Keratinocyte (primary cell): ENCODE measurements around the gene EXOC4. TPM values are rescaled to one million over a fixed set of nuclear protein-coding genes. Genes with fewer than 3 reads are reported as not detected.

Source experiments
- DNase-seq: peaks from one replicate; pipeline ENCODE4 v3.0.0-alpha.2; 2011; ENCODE audit warnings: low read depth, missing footprints, low spot score
- FAIRE-seq: peaks from 2 replicates; lab custom pipeline; 2011; peaks lifted over from hg19 to GRCh38; lab: Jason Lieb, UNC
- H2AFZ ChIP-seq: 2 replicates; pipeline ENCODE4 v1.6.0; 2012; ENCODE audit warnings: low read length, control low read depth, inconsistent platforms; ENCODE audit not compliant: control insufficient read depth
- H3K27ac ChIP-seq: 2 replicates; pipeline ENCODE4 v1.5.1; 2011; ENCODE audit warnings: low read length; ENCODE audit not compliant: control insufficient read depth, insufficient read depth
- H3K27me3 ChIP-seq: 3 replicates; pipeline ENCODE4 v1.6.0; 2011; ENCODE audit warnings: low read length; ENCODE audit not compliant: control insufficient read depth, insufficient read depth; ENCODE audit errors: extremely low read depth
- H3K36me3 ChIP-seq, 2 experiments: 2 replicates in 1 of 2; 3 replicates in 1 of 2; pipeline ENCODE4 v1.5.1; 2011; ENCODE audit warnings: low read length in 2 of 2, mild to moderate bottlenecking in 1 of 2; ENCODE audit not compliant: control insufficient read depth in 2 of 2, insufficient read depth in 2 of 2; ENCODE audit errors: extremely low read depth in 1 of 2
- H3K4me1 ChIP-seq: 3 replicates; pipeline ENCODE4 v1.5.1; 2011; ENCODE audit warnings: low read length; ENCODE audit not compliant: control insufficient read depth, insufficient read depth; ENCODE audit errors: extremely low read depth
- H3K4me2 ChIP-seq: 3 replicates; pipeline ENCODE4 v1.6.0; 2011; ENCODE audit warnings: low read depth, low read length; ENCODE audit not compliant: control insufficient read depth, insufficient read depth; ENCODE audit errors: extremely low read depth
- H3K4me3 ChIP-seq, 3 experiments: fragments of 200-600 bp in 1 of 3; sonication (generic) in 1 of 3; 2 replicates in 2 of 3; 3 replicates in 1 of 3; pipeline ENCODE4 v1.5.1; 2011 to 2016; ENCODE audit warnings: low read length in 3 of 3, mild to moderate bottlenecking in 3 of 3, control low read depth in 2 of 3, inconsistent platforms in 1 of 3, low read depth in 1 of 3, mixed read lengths in 1 of 3, mixed run types in 1 of 3, moderate library complexity in 1 of 3; ENCODE audit not compliant: control insufficient read depth in 2 of 3, insufficient read depth in 2 of 3; ENCODE audit errors: extremely low read depth in 1 of 3
- H3K79me2 ChIP-seq: 2 replicates; pipeline ENCODE4 v1.6.0; 2012; ENCODE audit warnings: low read length; ENCODE audit not compliant: control insufficient read depth, insufficient read depth
- H3K9ac ChIP-seq: 3 replicates; pipeline ENCODE4 v1.6.0; 2011; ENCODE audit warnings: low read length; ENCODE audit not compliant: control insufficient read depth, insufficient read depth; ENCODE audit errors: extremely low read depth
- H3K9me1 ChIP-seq: 3 replicates; pipeline ENCODE4 v1.6.0; 2011; ENCODE audit warnings: low read length; ENCODE audit not compliant: control insufficient read depth, insufficient read depth; ENCODE audit errors: extremely low read depth
- H3K9me3 ChIP-seq: 2 replicates; pipeline ENCODE4 v1.5.1; 2012; ENCODE audit warnings: low read depth, low read length; ENCODE audit not compliant: control insufficient read depth
- H4K20me1 ChIP-seq: 3 replicates; pipeline ENCODE4 v1.6.0; 2011; ENCODE audit warnings: low read length; ENCODE audit not compliant: control insufficient read depth, insufficient read depth; ENCODE audit errors: extremely low read depth
- CTCF ChIP-seq, 3 experiments: IDR thresholded peaks in 1 of 3; conservative IDR thresholded peaks in 1 of 3; optimal IDR thresholded peaks in 1 of 3; 2 replicates in 2 of 3; 3 replicates in 1 of 3; pipeline versions ENCODE3 to v1.5.1; 2011; ENCODE audit warnings: low read length in 3 of 3, mild to moderate bottlenecking in 3 of 3, moderate library complexity in 2 of 3, control low read depth in 1 of 3, inconsistent platforms in 1 of 3; ENCODE audit not compliant: insufficient read depth in 2 of 3; ENCODE audit errors: extremely low read depth in 1 of 3
- EZH2 ChIP-seq: IDR thresholded peaks from one replicate; pipeline ENCODE4 v1.6.1; 2012; ENCODE audit warnings: inconsistent platforms, mild to moderate bottlenecking, low read length, moderate library complexity
- dilution Hi-C: fragments of 300-500 bp; cut with MboI; formaldehyde crosslinking; loops from one replicate; pipeline ENCODE4 v1.7.0; 2020; ENCODE audit warnings: low sequenced_read_pairs; ENCODE audit not compliant: extremely low pct_ligation_motif_present
- polyA plus RNA-seq, 5 experiments: library from polyadenylated mRNA; depleted of rRNA in 3 of 5; stranded (reverse) in 3 of 5; stranded (forward) in 1 of 5; unstranded in 1 of 5; fragments of >200 nt; gene quantifications; 1 replicate in 1 of 5; 2 replicates in 3 of 5; 3 replicates in 1 of 5; pipeline versions ENCODE4 v1.2.1 to v1.2.3, GENCODE V29; 2011 to 2012; ENCODE audit warnings: missing spikeins in 2 of 5, low read depth in 1 of 5, low replicate concordance in 1 of 5

Gene EXOC4
- polyA plus RNA-seq, 1 donor (not counting 4 experiments of a cell fraction or from before 2014, with no cell fraction given) = 52.6 TPM

GRCh38 chr7:133272336-133272735, 19.5 kb downstream of the EXOC4 start:
- peaks cover 0 to 2% of the 10 kb centered on the region in 2 experiments for H3K36me3 ChIP-seq
- no peaks in the 10 kb centered on the region for H3K9me1 ChIP-seq
- no peaks in the 10 kb centered on the region for H3K9me3 ChIP-seq
- H3K27ac ChIP-seq = no peak overlapping the region
- H3K79me2 ChIP-seq = peaks cover 3% of the 10 kb centered on the region
- dilution Hi-C loops = no loop called here
- no peaks in the 10 kb centered on the region for H3K4me1 ChIP-seq
- H4K20me1 ChIP-seq = no peaks in the 10 kb centered on the region
- H2AFZ ChIP-seq = no peak overlapping the region
- no peaks in the 10 kb centered on the region for H3K27me3 ChIP-seq
- FAIRE-seq (no peak), DNase-seq (no peak)
- TF ChIP-seq CTCF (optimal IDR thresholded peaks at IDR 0.05 in 1 of 3, IDR thresholded peaks at IDR 0.05 in 1 of 3, conservative IDR thresholded peaks at IDR 0.05 in 1 of 3; ENCODE audit: extremely low read depth in 1 of 3, insufficient read depth in 2 of 3, low read length in 3 of 3) (no peak), EZH2 (no peak)
- H3K4me2 ChIP-seq = no peak overlapping the region
- no peak overlapping the region for H3K9ac ChIP-seq
- H3K4me3 ChIP-seq = no peak overlapping the region

GRCh38 chr7:133273227-133273626, 20.3 kb downstream of the EXOC4 start:
- DNase-seq (no peak), FAIRE-seq (no peak)
- Histone ChIP-seq H3K36me3 (peaks cover under 1 to 2% of the 10 kb centered on the region in 2 experiments), H2AFZ (no peak overlapping the region), H4K20me1 (no peaks in the 10 kb centered on the region), H3K79me2 (peaks cover 3% of the 10 kb centered on the region), H3K9me3 (no peaks in the 10 kb centered on the region), H3K4me1 (no peaks in the 10 kb centered on the region), H3K9ac (no peak overlapping the region), H3K4me3 (no peak overlapping the region), H3K27me3 (no peaks in the 10 kb centered on the region), H3K27ac (no peak overlapping the region), H3K9me1 (no peaks in the 10 kb centered on the region), H3K4me2 (no peak overlapping the region)
- TF ChIP-seq CTCF (optimal IDR thresholded peaks at IDR 0.05 in 1 of 3, IDR thresholded peaks at IDR 0.05 in 1 of 3, conservative IDR thresholded peaks at IDR 0.05 in 1 of 3; ENCODE audit: extremely low read depth in 1 of 3, insufficient read depth in 2 of 3, low read length in 3 of 3) (no peak), EZH2 (no peak)
- dilution Hi-C loops = no loop called here
